Stimulated activated CD4-positive, alpha-beta T cell treated with anti-CD3 and anti-CD28 coated beads, Interleukin-1b, Interleukin-23, amount 100 ng/mL, for 48 hours (primary cell): ENCODE results near the gene ESR1.
"Not testable (repeated sequence)": the region's sequence is repeated elsewhere in the genome, so short reads cannot be mapped to it uniquely, and the experiment has no call there.

Experiments
- DNase-seq: peaks from one replicate; pipeline ENCODE4 v3.0.0-alpha.2; 2020

ESR1 gene

GRCh38 chr6:152099446-152100182 lies 292.1 kb downstream of the ESR1 start:
- no peak for DNase-seq

GRCh38 chr6:152100183-152100618 lies 292.7 kb downstream of the ESR1 start:
- no peak for DNase-seq

GRCh38 chr6:152107973-152108372 lies 300.5 kb downstream of the ESR1 start:
- no peak for DNase-seq

- DNase-seq: no peak
Measured at GRCh38 chr6:152110886-152111820, 303.7 kb downstream of the ESR1 start.

- DNase-seq: no peak
Measured at GRCh38 chr6:152112491-152113261, 305.2 kb downstream of the ESR1 start.

- DNase-seq: no peak
Measured at GRCh38 chr6:152117156-152118133, 310.0 kb downstream of the ESR1 start.

- DNase-seq: no peak
Measured at GRCh38 chr6:152118224-152118623, 310.7 kb downstream of the ESR1 start.

- DNase-seq: no peak
Measured at GRCh38 chr6:152118678-152119077, 311.2 kb downstream of the ESR1 start.

GRCh38 chr6:152119831-152120230 lies 312.3 kb downstream of the ESR1 start:
- DNase-seq: no peak

- no peak for DNase-seq
Measured at GRCh38 chr6:152121910-152122309, 314.4 kb downstream of the ESR1 start.

GRCh38 chr6:152122434-152122833 lies 315.0 kb downstream of the ESR1 start:
- no peak for DNase-seq

- DNase-seq: no peak
Measured at GRCh38 chr6:152123076-152123475, 315.6 kb downstream of the ESR1 start.

GRCh38 chr6:152124429-152125074 lies 317.1 kb downstream of the ESR1 start:
- DNase-seq: no peak

- DNase-seq: no peak
Measured at GRCh38 chr6:152127432-152128165, 320.1 kb downstream of the ESR1 start.

- DNase-seq: no peak
Measured at GRCh38 chr6:152129691-152130151, 322.2 kb downstream of the ESR1 start.

GRCh38 chr6:152130441-152130840 lies 323.0 kb downstream of the ESR1 start:
- no peak for DNase-seq

- DNase-seq: no peak
Measured at GRCh38 chr6:152135755-152136448, 328.4 kb downstream of the ESR1 start.

GRCh38 chr6:152136449-152136825 lies 329.0 kb downstream of the ESR1 start:
- DNase-seq: no peak

GRCh38 chr6:152138344-152138743 lies 330.9 kb downstream of the ESR1 start:
- DNase-seq: not testable (repeated sequence)

GRCh38 chr6:152142105-152142504 lies 334.6 kb downstream of the ESR1 start:
- DNase-seq: no peak
